ENCODE data around the gene ADAM19. TPM values are rescaled to one million over a fixed set of nuclear protein-coding genes. Genes with fewer than 3 reads are reported as not detected.

The ADAM19 gene
- total RNA-seq, 2 donors from 2014 or later = 1.3 to 1.6 TPM

DNA sequence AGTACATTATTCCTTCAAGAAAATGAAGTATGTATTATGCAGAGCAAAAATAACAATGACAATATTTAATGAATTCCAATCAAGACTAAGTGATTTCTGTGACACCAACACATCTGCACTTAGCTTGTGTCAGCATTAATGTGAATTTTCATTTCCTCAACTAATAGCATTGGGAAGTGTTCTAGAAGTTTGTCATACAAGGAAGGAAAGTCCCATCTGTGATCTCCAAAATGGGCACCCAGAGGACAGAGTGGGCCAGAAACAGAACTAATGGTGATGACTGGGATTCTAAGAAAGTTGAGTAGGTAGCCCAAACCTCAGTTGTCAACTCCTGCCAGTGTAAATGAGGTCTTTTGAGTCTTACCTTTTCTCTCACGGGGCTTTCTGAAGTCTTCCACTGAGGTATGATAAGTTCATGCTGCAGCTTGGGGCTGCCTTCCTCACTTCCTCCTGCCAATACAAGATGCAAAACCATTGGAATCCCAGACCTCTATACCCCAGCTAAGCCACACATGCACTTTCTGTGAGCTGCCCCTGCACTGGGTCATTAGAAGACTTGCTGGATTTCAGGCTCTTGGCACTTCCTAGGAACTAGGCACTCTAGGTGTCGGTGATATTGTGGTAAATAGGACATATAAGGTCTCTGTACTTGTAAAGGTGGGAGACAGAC is 4.9 kb downstream of the ADAM19 start:
- Histone ChIP-seq H3K27me3 (peaks cover 0 to 10% of the 10 kb centered on the region in 2 donors), H3K27ac (no peak overlapping the region), H3K36me3 (replicated peaks in 1 of 2; ENCODE audit: insufficient read depth in 1 of 2, low read depth in 2 of 2) (no peaks in the 10 kb centered on the region), H3K4me1 (peaks cover 15% of the 10 kb centered on the region), H3K9me3 (no peaks in the 10 kb centered on the region), H3K4me3 (no peak overlapping the region)
- intact Hi-C loops (cut with DNase I) = no loop called here
- WGBS, 2 donors = 80 to 86% methylated on average over 2 of the region's 2 CpGs
- no peak for DNase-seq
- TF ChIP-seq, protein P1, sequence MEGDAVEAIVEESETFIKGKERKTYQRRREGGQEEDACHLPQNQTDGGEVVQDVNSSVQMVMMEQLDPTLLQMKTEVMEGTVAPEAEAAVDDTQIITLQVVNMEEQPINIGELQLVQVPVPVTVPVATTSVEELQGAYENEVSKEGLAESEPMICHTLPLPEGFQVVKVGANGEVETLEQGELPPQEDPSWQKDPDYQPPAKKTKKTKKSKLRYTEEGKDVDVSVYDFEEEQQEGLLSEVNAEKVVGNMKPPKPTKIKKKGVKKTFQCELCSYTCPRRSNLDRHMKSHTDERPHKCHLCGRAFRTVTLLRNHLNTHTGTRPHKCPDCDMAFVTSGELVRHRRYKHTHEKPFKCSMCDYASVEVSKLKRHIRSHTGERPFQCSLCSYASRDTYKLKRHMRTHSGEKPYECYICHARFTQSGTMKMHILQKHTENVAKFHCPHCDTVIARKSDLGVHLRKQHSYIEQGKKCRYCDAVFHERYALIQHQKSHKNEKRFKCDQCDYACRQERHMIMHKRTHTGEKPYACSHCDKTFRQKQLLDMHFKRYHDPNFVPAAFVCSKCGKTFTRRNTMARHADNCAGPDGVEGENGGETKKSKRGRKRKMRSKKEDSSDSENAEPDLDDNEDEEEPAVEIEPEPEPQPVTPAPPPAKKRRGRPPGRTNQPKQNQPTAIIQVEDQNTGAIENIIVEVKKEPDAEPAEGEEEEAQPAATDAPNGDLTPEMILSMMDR (IDR thresholded peaks at IDR 0.05) = no peak
- TF ChIP-seq POLR2A (IDR thresholded peaks at IDR 0.05) = no peak
- no peak for ATAC-seq

DNA sequence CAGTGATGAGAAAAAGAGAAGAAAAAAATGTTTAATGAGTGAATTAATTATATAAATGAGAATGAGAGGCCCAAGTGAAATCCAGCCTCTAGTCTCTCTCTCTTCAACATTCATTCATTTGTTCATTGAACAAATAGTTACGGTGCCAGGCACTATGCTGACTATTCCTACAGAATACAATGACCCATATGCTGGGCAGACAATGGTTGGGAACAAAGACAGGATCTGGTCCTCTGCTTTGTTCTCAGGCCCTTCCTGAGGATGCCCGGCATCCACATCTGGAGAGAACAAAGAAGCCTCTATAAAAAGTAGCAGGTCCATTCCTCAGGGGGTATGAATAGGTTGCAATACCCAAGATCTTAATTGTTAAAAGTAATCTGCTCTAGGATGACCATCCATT is 6.9 kb downstream of the ADAM19 start:
- H3K27me3 ChIP-seq = no peaks in the 10 kb centered on the region
- no peak for ATAC-seq
- TF ChIP-seq, protein P1 (IDR thresholded peaks at IDR 0.05) = no peak
- no peak for TF ChIP-seq POLR2A (IDR thresholded peaks at IDR 0.05)
- no peaks in the 10 kb centered on the region for H3K4me1 ChIP-seq
- no peak overlapping the region for H3K4me3 ChIP-seq
- no peak overlapping the region for H3K27ac ChIP-seq
- 64 to 71% methylated on average over 2 of the region's 2 CpGs for WGBS, 2 donors
- intact Hi-C loops (cut with DNase I) = no loop called here
- no peaks in the 10 kb centered on the region for H3K36me3 ChIP-seq (replicated peaks in 1 of 2; ENCODE audit: insufficient read depth in 1 of 2, low read depth in 2 of 2)
- no peak for DNase-seq
- no peaks in the 10 kb centered on the region for H3K9me3 ChIP-seq

DNA sequence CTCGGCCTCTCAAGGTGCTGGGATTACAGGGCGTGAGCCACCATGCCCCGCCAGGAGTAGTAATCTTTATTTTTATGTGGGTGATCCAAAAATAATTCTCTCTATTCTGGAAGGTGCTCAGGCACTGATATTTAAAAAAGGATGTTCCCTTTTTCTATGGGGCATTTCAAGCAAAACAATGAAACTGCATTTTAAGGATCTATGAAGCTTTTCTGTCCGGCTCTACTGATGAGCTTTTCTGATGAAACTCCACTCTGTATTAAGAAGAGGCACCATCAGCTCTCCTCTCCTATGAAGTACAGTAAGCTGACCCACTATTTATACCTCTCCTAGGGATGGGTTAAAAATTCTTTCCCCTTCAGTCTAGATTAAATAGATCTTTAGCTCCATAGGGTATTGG is 7.4 kb downstream of the ADAM19 start:
- DNase-seq (no peak), ATAC-seq (no peak)
- Histone ChIP-seq H3K4me1 (no peaks in the 10 kb centered on the region), H3K27ac (no peak overlapping the region), H3K36me3 (replicated peaks in 1 of 2; ENCODE audit: insufficient read depth in 1 of 2, low read depth in 2 of 2) (no peaks in the 10 kb centered on the region), H3K4me3 (no peak overlapping the region), H3K27me3 (no peaks in the 10 kb centered on the region), H3K9me3 (no peaks in the 10 kb centered on the region)
- intact Hi-C loops (cut with DNase I) = no loop called here
- TF ChIP-seq POLR2A (IDR thresholded peaks at IDR 0.05) = no peak
- TF ChIP-seq, protein P1 (IDR thresholded peaks at IDR 0.05) = no peak
- WGBS, 2 donors = 87 to 95% methylated on average over 4 of the region's 4 CpGs

DNA sequence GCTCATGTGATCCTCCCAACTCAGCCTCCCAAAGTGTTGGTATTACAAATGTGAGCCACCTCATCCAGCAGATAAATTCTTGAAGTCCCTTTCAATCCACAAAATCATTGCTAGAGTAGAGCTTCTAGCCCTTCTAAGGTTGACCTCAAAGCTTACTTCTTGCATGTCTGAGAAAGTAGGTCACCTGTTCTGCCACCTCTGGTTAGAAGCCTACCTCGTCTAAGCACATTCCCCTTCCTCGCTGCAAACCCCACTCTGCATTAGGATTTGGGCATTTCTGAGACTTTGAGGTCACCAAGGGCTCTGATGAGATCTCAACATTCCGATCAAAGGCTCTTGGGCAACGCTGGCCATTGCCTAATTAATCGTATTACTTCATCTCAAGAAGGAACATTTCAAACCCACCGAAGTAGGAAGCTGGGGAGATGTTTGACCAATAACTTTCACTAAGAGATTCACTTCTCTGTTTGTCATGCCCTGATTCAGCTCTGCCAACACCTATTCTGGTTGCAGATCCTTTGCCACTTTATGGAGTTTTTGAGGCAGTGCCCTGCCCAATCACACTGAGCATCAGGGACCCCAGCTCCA is 8.6 kb downstream of the ADAM19 start:
- Histone ChIP-seq H3K27me3 (no peaks in the 10 kb centered on the region), H3K4me1 (no peaks in the 10 kb centered on the region), H3K27ac (no peak overlapping the region), H3K4me3 (no peak overlapping the region), H3K36me3 (replicated peaks in 1 of 2; ENCODE audit: insufficient read depth in 1 of 2, low read depth in 2 of 2) (no peaks in the 10 kb centered on the region), H3K9me3 (no peaks in the 10 kb centered on the region)
- DNase-seq (peak in 1 of 4 donors; percentile 52), ATAC-seq (no peak)
- TF ChIP-seq, protein P1 (IDR thresholded peaks at IDR 0.05) = no peak
- TF ChIP-seq POLR2A (IDR thresholded peaks at IDR 0.05) = no peak
- intact Hi-C loops (cut with DNase I) = no loop called here
- 70 to 83% methylated on average over 6 of the region's 6 CpGs for WGBS, 2 donors

Measured in body of pancreas (tissue), 4 donors.